GM18861 (cell line): ENCODE results near the gene SSR2.

Source experiments
- ATAC-seq: cut with Tn5 transposase; IDR thresholded peaks from one replicate; pipeline ENCODE4 v1.9.1; 2021; ENCODE audit not compliant: unreplicated experiment

SSR2 gene

DNA sequence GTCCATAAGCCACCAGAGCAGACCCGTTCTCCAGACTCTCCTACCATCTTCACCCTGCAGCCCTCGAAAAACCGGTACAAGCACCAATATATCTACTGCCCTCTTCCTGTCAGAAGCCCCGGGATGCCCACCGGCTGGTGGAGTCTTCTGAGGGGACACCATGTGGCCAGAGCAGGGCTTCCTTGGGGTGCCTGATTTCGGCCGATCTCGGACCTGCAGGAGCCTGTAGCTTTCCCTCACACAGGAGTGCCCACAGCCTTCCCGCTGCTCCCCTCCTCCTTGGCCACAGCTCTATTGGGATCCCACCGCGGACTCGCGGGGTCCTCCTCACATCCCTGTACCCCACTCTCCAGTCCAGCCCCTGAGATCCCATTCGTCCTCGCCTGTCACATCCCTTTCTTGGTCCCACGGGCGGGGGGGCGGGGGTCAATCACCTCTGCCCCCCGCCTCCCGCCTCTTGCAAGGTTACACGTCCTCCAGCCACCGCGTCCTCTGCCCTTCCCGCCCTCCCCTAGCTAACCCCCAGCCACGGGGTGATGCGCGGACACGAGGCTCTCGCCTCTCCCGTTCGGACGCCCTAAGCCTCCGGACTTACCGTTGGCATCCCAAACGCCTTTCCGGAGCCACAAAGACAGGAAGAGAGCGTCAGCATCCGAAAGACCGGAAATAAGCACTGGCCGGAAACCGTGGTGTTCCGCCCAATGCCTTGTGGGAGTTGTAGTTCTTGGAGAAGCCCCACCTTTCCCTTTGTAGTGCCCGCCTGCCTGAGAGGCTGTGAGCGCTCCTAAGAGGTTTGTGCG is at the start of gene SSR2:
TSS of gene SSR2 (minus strand) at position 659 of the 800 bp plus-strand sequence. CDS start 784 bp downstream, outside the sequence.
- peak; percentile 95 for ATAC-seq

- no peak for ATAC-seq
Measured at GRCh38 chr1:156070548-156070947, 49.8 kb upstream of the SSR2 start.

DNA sequence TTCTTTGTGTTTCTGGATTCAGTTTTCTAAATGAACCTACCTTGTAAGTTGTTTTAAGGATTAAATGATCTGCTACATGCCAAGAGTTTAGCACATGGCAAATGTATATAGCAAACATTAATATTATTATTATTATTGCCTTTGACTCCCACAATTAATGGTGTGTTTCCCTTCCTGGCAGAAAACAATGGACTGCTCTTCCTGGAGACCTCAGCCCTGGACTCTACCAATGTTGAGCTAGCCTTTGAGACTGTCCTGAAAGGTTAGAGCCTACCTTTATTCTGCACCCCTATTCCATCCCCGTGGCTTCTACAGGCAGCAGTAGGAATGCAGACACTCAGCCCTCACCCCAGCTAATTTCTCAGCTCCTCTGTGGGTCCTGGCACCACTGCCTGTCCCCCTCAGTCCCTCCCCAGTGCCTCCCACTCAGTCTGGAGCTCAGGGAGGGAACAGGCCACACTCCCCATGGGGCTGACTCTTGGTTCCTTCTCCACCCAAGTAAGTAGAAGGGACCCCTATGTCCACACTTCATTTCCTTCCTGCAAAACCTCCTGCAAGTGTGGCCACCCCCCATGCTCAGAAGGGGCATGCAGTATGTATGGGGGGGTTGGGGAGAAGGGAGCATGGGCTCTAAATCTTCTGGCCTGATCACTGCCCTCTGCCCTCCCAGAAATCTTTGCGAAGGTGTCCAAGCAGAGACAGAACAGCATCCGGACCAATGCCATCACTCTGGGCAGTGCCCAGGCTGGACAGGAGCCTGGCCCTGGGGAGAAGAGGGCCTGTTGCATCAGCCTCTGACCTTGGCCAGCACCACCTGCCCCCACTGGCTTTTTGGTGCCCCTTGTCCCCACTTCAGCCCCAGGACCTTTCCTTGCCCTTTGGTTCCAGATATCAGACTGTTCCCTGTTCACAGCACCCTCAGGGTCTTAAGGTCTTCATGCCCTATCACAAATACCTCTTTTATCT is 49.0 kb upstream of the SSR2 start:
- no peak for ATAC-seq

GRCh38 chr1:156067262-156067661 is 46.5 kb upstream of the SSR2 start:
- no peak for ATAC-seq

GRCh38 chr1:156065871-156066270 is 45.1 kb upstream of the SSR2 start:
- ATAC-seq, result no peak

DNA sequence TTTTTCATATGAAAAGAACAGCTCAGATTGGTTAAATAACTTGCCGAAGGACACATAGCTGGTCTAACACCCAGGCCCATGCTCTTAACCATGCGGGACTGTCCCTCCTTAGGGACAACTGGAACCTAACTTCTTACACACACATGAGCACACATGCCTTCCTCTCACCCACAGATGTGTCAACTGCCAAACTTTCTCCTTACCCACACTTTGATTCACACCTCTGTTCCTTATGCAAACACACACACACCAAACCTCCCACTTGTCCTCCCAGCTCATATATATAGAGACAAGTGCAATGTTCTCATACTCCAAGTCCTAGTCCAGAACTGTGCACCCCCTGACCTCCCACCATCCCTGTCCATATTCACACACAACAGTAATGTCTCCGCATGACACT is 44.5 kb upstream of the SSR2 start:
- ATAC-seq, result no peak

DNA sequence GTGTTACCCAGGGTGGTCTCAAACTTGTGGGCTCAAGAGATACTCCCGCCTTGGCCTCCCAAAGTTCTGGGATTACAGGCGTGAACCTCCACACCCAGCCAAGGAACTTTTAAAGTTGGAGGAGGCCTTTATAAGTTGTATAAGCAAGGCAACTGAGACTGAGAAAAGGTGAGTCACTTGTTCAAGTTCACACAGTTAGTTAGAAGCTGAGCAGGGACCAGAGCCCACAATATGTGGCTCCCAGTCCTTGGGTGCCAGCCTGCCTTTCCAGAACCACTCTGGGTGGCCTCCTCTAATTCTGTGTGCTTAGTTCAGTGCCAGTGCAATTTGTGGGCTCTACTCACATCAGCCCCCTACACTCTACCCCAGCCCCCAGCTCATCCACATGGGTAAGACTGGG is 43.9 kb upstream of the SSR2 start:
- ATAC-seq, result no peak

GRCh38 chr1:156063997-156064285 is 43.2 kb upstream of the SSR2 start:
- no peak for ATAC-seq

GRCh38 chr1:156062189-156062588 is 41.4 kb upstream of the SSR2 start:
- ATAC-seq, result no peak

- no peak for ATAC-seq
Measured at GRCh38 chr1:156060937-156061636, 40.3 kb upstream of the SSR2 start, which contains the start of gene RAB25. Gene RAB25 (plus strand): TSS chr1:156061160. CDS start chr1:156061401, 241 bp downstream.

GRCh38 chr1:156056326-156056849 is 35.6 kb upstream of the SSR2 start:
- ATAC-seq, result no peak

- no peak for ATAC-seq
Measured at GRCh38 chr1:156055281-156056048, 34.7 kb upstream of the SSR2 start.

DNA sequence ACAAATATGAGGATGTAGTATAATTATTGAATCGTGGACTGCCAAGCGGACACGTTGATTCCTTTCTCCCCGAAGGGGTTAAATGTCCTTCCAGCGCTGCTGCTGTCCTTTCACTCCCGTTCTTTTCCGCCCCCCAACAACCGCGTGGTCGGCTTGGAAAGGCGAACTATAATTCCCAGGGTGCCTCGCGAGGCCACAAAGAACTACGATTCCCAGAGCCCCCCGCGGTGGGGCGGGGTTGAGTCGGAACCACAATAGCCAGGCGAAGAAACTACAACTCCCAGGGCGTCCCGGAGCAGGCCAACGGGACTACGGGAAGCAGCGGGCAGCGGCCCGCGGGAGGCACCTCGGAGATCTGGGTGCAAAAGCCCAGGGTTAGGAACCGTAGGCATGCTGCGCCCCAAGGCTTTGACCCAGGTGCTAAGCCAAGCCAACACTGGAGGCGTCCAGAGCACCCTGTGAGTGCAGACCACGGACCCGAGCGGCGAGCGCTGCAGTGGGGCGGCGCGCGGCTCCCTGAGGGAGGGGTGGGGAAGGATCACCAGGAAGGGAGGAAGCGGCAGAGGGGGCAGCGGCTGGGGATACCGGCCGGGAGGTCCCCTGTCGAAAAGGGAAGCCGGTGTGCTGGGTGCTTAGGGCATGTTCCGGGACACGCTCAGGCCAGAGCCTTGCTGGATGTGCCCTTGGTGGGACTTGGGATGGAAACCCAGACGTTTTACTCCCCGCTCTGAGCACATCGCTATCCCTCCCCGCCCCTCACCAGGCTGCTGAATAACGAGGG is 33.9 kb upstream of the SSR2 start, which contains the start of gene LAMTOR2:
TSS of gene LAMTOR2 (plus strand) at position 283 of the 781 bp plus-strand sequence. CDS start at position 391, 108 bp downstream.
- peak; percentile 76 for ATAC-seq

DNA sequence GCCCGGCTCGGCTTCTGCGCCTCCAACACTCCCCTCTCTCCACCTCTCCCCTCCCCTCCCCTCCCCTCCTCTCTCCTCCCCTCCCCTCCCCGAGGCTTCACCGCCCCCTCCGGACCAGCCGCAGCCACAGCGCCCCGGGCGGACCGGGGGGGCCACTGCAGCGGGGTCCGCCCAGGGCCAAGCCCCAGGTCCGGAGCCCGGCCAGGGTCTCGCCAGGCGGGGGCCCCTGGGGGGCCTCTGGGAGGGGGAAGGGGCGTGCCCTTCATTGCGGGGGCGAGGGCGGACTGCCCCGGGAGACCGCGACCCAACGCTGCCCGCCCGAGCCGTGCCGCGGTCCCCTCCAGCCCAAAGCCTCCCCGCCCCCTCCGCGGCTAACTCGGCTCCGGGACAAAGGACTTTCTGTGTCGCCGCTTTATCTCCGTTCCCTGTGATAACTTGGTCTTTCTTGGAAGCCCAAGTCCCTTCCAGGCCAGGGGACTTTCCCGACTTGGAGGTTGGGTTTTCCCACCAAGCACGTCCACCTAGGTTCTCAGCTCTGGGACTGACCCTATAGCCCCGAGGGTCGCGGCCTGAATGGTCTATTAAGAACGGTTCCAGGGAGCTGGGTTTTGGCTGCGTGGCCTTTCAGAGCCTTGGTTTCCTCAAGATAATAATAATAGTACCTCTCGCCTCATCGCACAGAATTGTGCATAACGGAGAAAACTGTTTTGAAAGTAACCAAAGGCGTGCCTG is 33.2 kb upstream of the SSR2 start, which contains the start of gene UBQLN4:
TSS of gene UBQLN4 (minus strand) at position 31 of the 732 bp plus-strand sequence. CDS start 97 bp downstream, outside the sequence.
- ATAC-seq, result peak; percentile 37

DNA sequence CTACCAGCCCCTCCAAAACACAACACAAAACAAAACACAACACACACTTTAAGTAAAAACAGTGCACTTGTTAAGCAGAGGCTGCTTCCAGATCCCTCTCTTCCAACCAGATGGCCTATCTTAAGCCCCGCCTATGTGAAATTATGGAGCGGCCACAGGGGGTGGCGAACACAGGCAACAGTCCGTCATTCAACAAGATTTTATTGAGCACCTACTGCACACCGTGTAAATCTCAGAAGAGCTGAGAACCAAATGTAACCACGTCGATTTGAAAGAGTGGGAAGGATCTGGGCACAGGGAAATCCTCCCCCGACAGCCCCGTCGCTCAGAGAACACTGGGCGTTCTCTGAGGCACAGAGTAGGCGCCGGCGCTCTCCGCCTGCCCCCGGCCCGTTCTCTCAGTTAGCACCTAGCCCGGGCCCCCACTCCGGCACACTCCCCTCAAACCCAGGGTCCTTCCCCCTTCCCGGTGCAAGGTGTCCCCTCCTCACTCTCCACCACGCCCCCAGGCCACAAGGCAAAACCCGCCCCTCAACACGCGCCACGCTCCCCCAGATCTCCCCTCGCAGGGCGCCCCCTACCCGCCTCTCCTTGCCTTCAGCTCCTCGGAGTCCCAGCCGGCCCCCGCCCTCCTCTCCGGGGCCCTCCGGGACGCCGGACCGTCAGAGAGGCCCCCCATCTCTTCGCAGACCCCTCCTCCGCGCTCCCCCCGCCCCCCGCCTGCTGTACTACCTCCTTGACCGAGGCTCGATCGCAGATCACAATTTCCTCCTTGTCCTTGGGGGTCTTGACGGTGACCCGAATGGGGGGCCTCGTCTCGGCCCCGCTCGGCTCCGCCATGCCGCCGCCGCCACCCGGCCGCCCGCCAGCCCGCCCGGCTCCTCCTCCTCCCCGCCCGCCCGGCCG is 32.4 kb upstream of the SSR2 start:
- no peak for ATAC-seq

DNA sequence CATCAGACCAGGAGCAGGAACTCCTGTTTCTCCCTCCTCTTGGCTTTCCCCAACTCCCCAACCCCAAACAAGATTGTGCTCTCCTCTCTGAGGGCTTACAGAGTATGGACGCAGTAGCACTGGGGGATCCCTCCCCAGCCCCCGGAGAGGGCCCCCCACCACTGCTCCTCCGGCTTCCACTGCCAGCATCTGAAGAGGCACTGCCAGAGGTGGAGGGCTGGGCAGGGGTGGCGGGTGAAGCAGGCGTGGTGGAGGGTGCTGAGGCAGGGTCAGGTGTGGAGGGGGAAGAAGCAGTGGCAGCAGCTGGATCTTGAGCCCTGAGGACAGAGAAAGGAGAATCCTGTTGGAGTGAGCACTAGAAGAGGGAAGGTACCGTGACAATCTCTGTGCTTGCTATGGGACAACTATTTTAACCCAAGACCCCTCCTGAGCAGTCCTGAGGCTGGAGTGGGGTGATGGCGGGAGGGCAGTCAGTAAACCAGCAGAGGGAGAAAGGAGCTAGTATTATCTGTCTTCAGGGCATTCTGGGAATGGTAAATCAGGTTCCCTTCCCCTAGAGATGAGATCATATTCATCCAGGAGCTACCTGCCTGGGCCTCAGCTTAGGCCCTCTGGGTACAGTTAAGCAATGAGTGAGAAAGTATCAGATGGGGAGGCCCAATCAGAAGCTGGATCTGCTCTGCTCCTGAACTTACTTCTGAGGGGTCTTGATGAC is 30.4 kb upstream of the SSR2 start:
- ATAC-seq, result no peak

DNA sequence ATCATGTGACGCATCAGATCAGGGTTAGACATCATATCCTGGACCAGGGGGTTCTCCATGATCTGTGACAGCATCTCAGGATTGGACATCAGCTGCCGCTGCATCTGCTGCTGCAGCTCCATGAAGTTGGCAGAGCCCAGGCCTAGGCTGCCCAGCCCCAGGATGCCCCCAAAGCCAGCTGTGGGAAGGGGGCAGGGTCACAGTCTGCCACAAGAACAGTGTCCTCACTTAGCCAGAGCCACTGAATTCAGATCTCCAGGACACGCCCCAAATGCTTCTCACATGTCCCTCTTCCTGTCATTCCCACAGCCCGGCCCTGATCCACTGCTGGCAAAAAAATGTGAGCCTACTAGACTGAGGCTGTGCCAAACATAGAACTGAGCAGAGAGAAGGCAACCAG is 29.6 kb upstream of the SSR2 start:
- ATAC-seq, result no peak
